Measurements from ENCODE around the gene PGBD4. TPM values are rescaled to one million over a fixed set of nuclear protein-coding genes. Genes with fewer than 3 reads are reported as not detected.

The PGBD4 gene
- total RNA-seq, 2 donors from 2014 or later: 0.68 to 0.93 TPM

- DNase-seq: no peak
- Histone ChIP-seq H3K27me3 (ENCODE audit: control insufficient read depth, insufficient read depth, low read length, poor library complexity, severe bottlenecking) (no peaks in the 10 kb centered on the region), H3K9me3 (ENCODE audit: control insufficient read depth, low read length) (peaks cover 4% of the 10 kb centered on the region), H3K4me1 (ENCODE audit: control insufficient read depth, insufficient read depth, low read length) (no peaks in the 10 kb centered on the region), H3K9ac (ENCODE audit: extremely low read depth, low read length, poor library complexity, severe bottlenecking) (no peak overlapping the region), H3K27ac (ENCODE audit: low read depth, low read length) (no peak overlapping the region), H3K36me3 (ENCODE audit: control insufficient read depth, insufficient read depth, low read length) (no peaks in the 10 kb centered on the region), H3K4me3 (ENCODE audit: low read length) (no peak overlapping the region)
- H3K9me3 Mint-ChIP-seq: peaks cover 7% of the 10 kb centered on the region
- no peaks in the 10 kb centered on the region for H3K4me1 Mint-ChIP-seq
- no peak overlapping the region for H3K27ac Mint-ChIP-seq
- WGBS, 2 experiments (ENCODE audit: insufficient coverage in 1 of 2, insufficient read length in 1 of 2): 96% methylated on average over 3 to 4 of the region's 4 CpGs
- no peak for TF ChIP-seq CTCF (conservative IDR thresholded peaks at IDR 0.05)
- H3K36me3 Mint-ChIP-seq (ENCODE audit: low read depth): no peaks in the 10 kb centered on the region
- no peaks in the 10 kb centered on the region for H3K27me3 Mint-ChIP-seq (ENCODE audit: insufficient read depth)
- no peak overlapping the region for H3K4me3 Mint-ChIP-seq
These were observed 22.8 kb downstream of the PGBD4 start for GRCh38 chr15:34124651-34125050.

- H3K4me1 ChIP-seq (ENCODE audit: control insufficient read depth, insufficient read depth, low read length): no peaks in the 10 kb centered on the region
- Mint-ChIP-seq H3K27me3 (ENCODE audit: insufficient read depth) (no peaks in the 10 kb centered on the region), H3K9me3 (peaks cover 7% of the 10 kb centered on the region), H3K4me3 (no peak overlapping the region), H3K27ac (no peak overlapping the region), H3K4me1 (no peaks in the 10 kb centered on the region), H3K36me3 (ENCODE audit: low read depth) (no peaks in the 10 kb centered on the region)
- no peaks in the 10 kb centered on the region for H3K27me3 ChIP-seq (ENCODE audit: control insufficient read depth, insufficient read depth, low read length, poor library complexity, severe bottlenecking)
- H3K27ac ChIP-seq (ENCODE audit: low read depth, low read length): no peak overlapping the region
- H3K4me3 ChIP-seq (ENCODE audit: low read length): no peak overlapping the region
- H3K9me3 ChIP-seq (ENCODE audit: control insufficient read depth, low read length): peaks cover 4% of the 10 kb centered on the region
- no peak for TF ChIP-seq CTCF (conservative IDR thresholded peaks at IDR 0.05)
- H3K9ac ChIP-seq (ENCODE audit: extremely low read depth, low read length, poor library complexity, severe bottlenecking): no peak overlapping the region
- no peak for DNase-seq
- H3K36me3 ChIP-seq (ENCODE audit: control insufficient read depth, insufficient read depth, low read length): no peaks in the 10 kb centered on the region
- 60% methylated on average over 1 of the region's 1 CpG; no CpG with 5 or more reads in 1 of the 2 experiments for WGBS, 2 experiments (ENCODE audit: insufficient coverage in 1 of 2, insufficient read length in 1 of 2)
These were observed 24.1 kb downstream of the PGBD4 start for GRCh38 chr15:34125945-34126344.

- peaks cover 4% of the 10 kb centered on the region for H3K9me3 ChIP-seq (ENCODE audit: control insufficient read depth, low read length)
- Mint-ChIP-seq H3K36me3 (ENCODE audit: low read depth) (no peaks in the 10 kb centered on the region), H3K9me3 (peaks cover 6% of the 10 kb centered on the region), H3K4me3 (no peak overlapping the region), H3K27ac (no peak overlapping the region), H3K27me3 (ENCODE audit: insufficient read depth) (no peaks in the 10 kb centered on the region), H3K4me1 (no peaks in the 10 kb centered on the region)
- no peaks in the 10 kb centered on the region for H3K4me1 ChIP-seq (ENCODE audit: control insufficient read depth, insufficient read depth, low read length)
- no peak for TF ChIP-seq CTCF (conservative IDR thresholded peaks at IDR 0.05)
- no peak overlapping the region for H3K27ac ChIP-seq (ENCODE audit: low read depth, low read length)
- no peaks in the 10 kb centered on the region for H3K36me3 ChIP-seq (ENCODE audit: control insufficient read depth, insufficient read depth, low read length)
- no peak for DNase-seq
- no peak overlapping the region for H3K9ac ChIP-seq (ENCODE audit: extremely low read depth, low read length, poor library complexity, severe bottlenecking)
- H3K27me3 ChIP-seq (ENCODE audit: control insufficient read depth, insufficient read depth, low read length, poor library complexity, severe bottlenecking): no peaks in the 10 kb centered on the region
- H3K4me3 ChIP-seq (ENCODE audit: low read length): no peak overlapping the region
These were observed 24.6 kb downstream of the PGBD4 start for GRCh38 chr15:34126522-34126921.
